Keratinocyte (primary cell): ENCODE measurements around the gene JSRP1. TPM values are rescaled to one million over a fixed set of nuclear protein-coding genes. Genes with fewer than 3 reads are reported as not detected.

Source experiments
- DNase-seq: peaks from one replicate; pipeline ENCODE4 v3.0.0-alpha.2; 2011; ENCODE audit warnings: low read depth, missing footprints, low spot score
- FAIRE-seq: peaks from 2 replicates; lab custom pipeline; 2011; peaks lifted over from hg19 to GRCh38; lab: Jason Lieb, UNC
- H2AFZ ChIP-seq: 2 replicates; pipeline ENCODE4 v1.6.0; 2012; ENCODE audit warnings: low read length, control low read depth, inconsistent platforms; ENCODE audit not compliant: control insufficient read depth
- H3K27ac ChIP-seq: 2 replicates; pipeline ENCODE4 v1.5.1; 2011; ENCODE audit warnings: low read length; ENCODE audit not compliant: control insufficient read depth, insufficient read depth
- H3K27me3 ChIP-seq: 3 replicates; pipeline ENCODE4 v1.6.0; 2011; ENCODE audit warnings: low read length; ENCODE audit not compliant: control insufficient read depth, insufficient read depth; ENCODE audit errors: extremely low read depth
- H3K36me3 ChIP-seq, 2 experiments: 2 replicates in 1 of 2; 3 replicates in 1 of 2; pipeline ENCODE4 v1.5.1; 2011; ENCODE audit warnings: low read length in 2 of 2, mild to moderate bottlenecking in 1 of 2; ENCODE audit not compliant: control insufficient read depth in 2 of 2, insufficient read depth in 2 of 2; ENCODE audit errors: extremely low read depth in 1 of 2
- H3K4me1 ChIP-seq: 3 replicates; pipeline ENCODE4 v1.5.1; 2011; ENCODE audit warnings: low read length; ENCODE audit not compliant: control insufficient read depth, insufficient read depth; ENCODE audit errors: extremely low read depth
- H3K4me2 ChIP-seq: 3 replicates; pipeline ENCODE4 v1.6.0; 2011; ENCODE audit warnings: low read depth, low read length; ENCODE audit not compliant: control insufficient read depth, insufficient read depth; ENCODE audit errors: extremely low read depth
- H3K4me3 ChIP-seq, 3 experiments: fragments of 200-600 bp in 1 of 3; sonication (generic) in 1 of 3; 2 replicates in 2 of 3; 3 replicates in 1 of 3; pipeline ENCODE4 v1.5.1; 2011 to 2016; ENCODE audit warnings: low read length in 3 of 3, mild to moderate bottlenecking in 3 of 3, control low read depth in 2 of 3, inconsistent platforms in 1 of 3, low read depth in 1 of 3, mixed read lengths in 1 of 3, mixed run types in 1 of 3, moderate library complexity in 1 of 3; ENCODE audit not compliant: control insufficient read depth in 2 of 3, insufficient read depth in 2 of 3; ENCODE audit errors: extremely low read depth in 1 of 3
- H3K79me2 ChIP-seq: 2 replicates; pipeline ENCODE4 v1.6.0; 2012; ENCODE audit warnings: low read length; ENCODE audit not compliant: control insufficient read depth, insufficient read depth
- H3K9ac ChIP-seq: 3 replicates; pipeline ENCODE4 v1.6.0; 2011; ENCODE audit warnings: low read length; ENCODE audit not compliant: control insufficient read depth, insufficient read depth; ENCODE audit errors: extremely low read depth
- H3K9me1 ChIP-seq: 3 replicates; pipeline ENCODE4 v1.6.0; 2011; ENCODE audit warnings: low read length; ENCODE audit not compliant: control insufficient read depth, insufficient read depth; ENCODE audit errors: extremely low read depth
- H3K9me3 ChIP-seq: 2 replicates; pipeline ENCODE4 v1.5.1; 2012; ENCODE audit warnings: low read depth, low read length; ENCODE audit not compliant: control insufficient read depth
- H4K20me1 ChIP-seq: 3 replicates; pipeline ENCODE4 v1.6.0; 2011; ENCODE audit warnings: low read length; ENCODE audit not compliant: control insufficient read depth, insufficient read depth; ENCODE audit errors: extremely low read depth
- CTCF ChIP-seq, 3 experiments: IDR thresholded peaks in 1 of 3; conservative IDR thresholded peaks in 1 of 3; optimal IDR thresholded peaks in 1 of 3; 2 replicates in 2 of 3; 3 replicates in 1 of 3; pipeline versions ENCODE3 to v1.5.1; 2011; ENCODE audit warnings: low read length in 3 of 3, mild to moderate bottlenecking in 3 of 3, moderate library complexity in 2 of 3, control low read depth in 1 of 3, inconsistent platforms in 1 of 3; ENCODE audit not compliant: insufficient read depth in 2 of 3; ENCODE audit errors: extremely low read depth in 1 of 3
- EZH2 ChIP-seq: IDR thresholded peaks from one replicate; pipeline ENCODE4 v1.6.1; 2012; ENCODE audit warnings: inconsistent platforms, mild to moderate bottlenecking, low read length, moderate library complexity
- dilution Hi-C: fragments of 300-500 bp; cut with MboI; formaldehyde crosslinking; loops from one replicate; pipeline ENCODE4 v1.7.0; 2020; ENCODE audit warnings: low sequenced_read_pairs; ENCODE audit not compliant: extremely low pct_ligation_motif_present
- polyA plus RNA-seq, 5 experiments: library from polyadenylated mRNA; depleted of rRNA in 3 of 5; stranded (reverse) in 3 of 5; stranded (forward) in 1 of 5; unstranded in 1 of 5; fragments of >200 nt; gene quantifications; 1 replicate in 1 of 5; 2 replicates in 3 of 5; 3 replicates in 1 of 5; pipeline versions ENCODE4 v1.2.1 to v1.2.3, GENCODE V29; 2011 to 2012; ENCODE audit warnings: missing spikeins in 2 of 5, low read depth in 1 of 5, low replicate concordance in 1 of 5

The JSRP1 gene
- polyA plus RNA-seq, 1 donor (not counting 4 experiments of a cell fraction or from before 2014, with no cell fraction given) = not detected

DNA sequence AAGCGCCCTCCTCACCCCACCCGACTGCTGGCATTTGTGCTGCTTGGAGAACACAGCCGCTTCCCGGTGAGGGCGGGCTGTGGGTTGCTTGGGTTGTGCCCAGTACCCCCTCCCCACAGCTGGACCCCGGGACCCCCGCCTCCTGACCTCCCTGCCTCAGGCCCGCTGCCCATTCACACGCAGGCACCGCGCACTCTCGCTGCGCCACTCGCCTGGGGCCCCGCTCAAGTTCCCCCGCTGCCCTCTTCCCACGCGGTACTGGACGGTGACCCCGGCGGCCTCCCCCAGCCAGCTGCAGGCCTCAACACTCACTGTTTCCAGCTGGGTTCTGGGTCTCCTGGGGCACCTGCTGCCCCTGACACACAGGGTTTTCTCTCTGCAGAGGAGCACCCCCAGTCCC, 36.5 kb downstream of the JSRP1 start:
- peaks cover 17 to 42% of the 10 kb centered on the region in 2 experiments for H3K36me3 ChIP-seq
- no peaks in the 10 kb centered on the region for H3K9me1 ChIP-seq
- TF ChIP-seq EZH2 = no peak
- TF ChIP-seq CTCF (optimal IDR thresholded peaks at IDR 0.05 in 1 of 3, IDR thresholded peaks at IDR 0.05 in 1 of 3, conservative IDR thresholded peaks at IDR 0.05 in 1 of 3; ENCODE audit: extremely low read depth in 1 of 3, insufficient read depth in 2 of 3, low read length in 3 of 3) = no peak
- no peaks in the 10 kb centered on the region for H3K27me3 ChIP-seq
- H3K9me3 ChIP-seq = no peaks in the 10 kb centered on the region
- FAIRE-seq (no peak), DNase-seq (no peak)
- no peak overlapping the region for H3K4me2 ChIP-seq
- H3K27ac ChIP-seq = no peak overlapping the region
- H3K4me1 ChIP-seq = no peaks in the 10 kb centered on the region
- no peak overlapping the region for H3K9ac ChIP-seq
- H4K20me1 ChIP-seq = no peaks in the 10 kb centered on the region
- H2AFZ ChIP-seq = no peak overlapping the region
- no peak overlapping the region for H3K4me3 ChIP-seq
- H3K79me2 ChIP-seq = no peaks in the 10 kb centered on the region
- dilution Hi-C loops = no loop called here

- Histone ChIP-seq H3K27ac (no peak overlapping the region), H3K4me3 (no peak overlapping the region), H3K4me1 (peaks cover 12% of the 10 kb centered on the region), H3K4me2 (no peak overlapping the region), H3K9me1 (peaks cover 4% of the 10 kb centered on the region), H3K27me3 (no peaks in the 10 kb centered on the region), H3K79me2 (no peaks in the 10 kb centered on the region), H3K9me3 (no peaks in the 10 kb centered on the region), H4K20me1 (no peaks in the 10 kb centered on the region), H3K36me3 (peaks cover 22 to 52% of the 10 kb centered on the region in 2 experiments), H2AFZ (no peak overlapping the region), H3K9ac (no peak overlapping the region)
- no peak for TF ChIP-seq CTCF (optimal IDR thresholded peaks at IDR 0.05 in 1 of 3, IDR thresholded peaks at IDR 0.05 in 1 of 3, conservative IDR thresholded peaks at IDR 0.05 in 1 of 3; ENCODE audit: extremely low read depth in 1 of 3, insufficient read depth in 2 of 3, low read length in 3 of 3)
- TF ChIP-seq EZH2 = no peak
- no peak for DNase-seq
- FAIRE-seq = no peak
- dilution Hi-C loops = no loop called here
These were observed 38.6 kb downstream of the JSRP1 start for GRCh38 chr19:2217591-2217990.
